Panc1 (cell line): ENCODE data around the gene ZNF451. TPM values are rescaled to one million over a fixed set of nuclear protein-coding genes. Genes with fewer than 3 reads are reported as not detected.

ENCODE experiments used
- ATAC-seq: fragments of 200-7000 bp; cut with Tn5 transposase; 2 replicates; pipeline ENCODE4 v1.9.1; 2020; ENCODE audit warnings: mild to moderate bottlenecking, moderate library complexity
- BruUV-seq: library from RNA; stranded (reverse); fragments of 400-500 nt; replicated peaks from 2 replicates; lab custom pipeline; 2021; lab: Mats Ljungman, UMichigan
- CTCF ChIA-PET: fragments of 300-600 bp; sonication (Branson Sonifier 250); formaldehyde crosslinking; loops from one replicate; lab custom pipeline; 2022; ENCODE audit warnings: antibody characterized with exemption; lab: Charles Lee
- POLR2A ChIA-PET: fragments of 300-600 bp; sonication (Branson Sonifier 250); formaldehyde crosslinking; loops from one replicate; lab custom pipeline; 2022; ENCODE audit warnings: antibody characterized with exemption; lab: Charles Lee
- DNase-seq: peaks from one replicate; pipeline ENCODE4 v3.0.0-alpha.2; 2010; ENCODE audit warnings: low read depth, low spot score
- H3K27ac ChIP-seq: 2 replicates; pipeline ENCODE4 v1.5.1; 2011; ENCODE audit warnings: mild to moderate bottlenecking, low read length, inconsistent platforms
- H3K27me3 ChIP-seq: fragments of 200-500 bp; sonication (Bioruptor generic); 2 replicates; pipeline ENCODE4 v1.6.0; 2014; ENCODE audit warnings: low read length, inconsistent platforms; ENCODE audit not compliant: control insufficient read depth, insufficient read depth
- H3K36me3 ChIP-seq: fragments of 200-500 bp; sonication (Bioruptor generic); 2 replicates; pipeline ENCODE4 v1.5.1; 2014; ENCODE audit warnings: inconsistent platforms, mild to moderate bottlenecking, low read length, moderate library complexity; ENCODE audit not compliant: control insufficient read depth, insufficient read depth
- H3K4me1 ChIP-seq: 2 replicates; pipeline ENCODE4 v1.5.1; 2011; ENCODE audit warnings: inconsistent platforms, mild to moderate bottlenecking, low read length, moderate library complexity; ENCODE audit not compliant: control insufficient read depth, insufficient read depth
- H3K4me3 ChIP-seq, 2 experiments: 2 replicates each; pipeline ENCODE4 v1.5.1; 2011 to 2012; ENCODE audit warnings: low read depth in 2 of 2, low read length in 2 of 2, mild to moderate bottlenecking in 2 of 2, inconsistent platforms in 1 of 2, moderate library complexity in 1 of 2
- H3K9me3 ChIP-seq: fragments of 200-500 bp; sonication (Bioruptor generic); 2 replicates; pipeline ENCODE4 v1.5.1; 2014; ENCODE audit warnings: low read depth, mild to moderate bottlenecking, inconsistent platforms, low read length, moderate library complexity; ENCODE audit not compliant: control insufficient read depth, insufficient read depth
- POLR2AphosphoS5 ChIP-seq: IDR thresholded peaks from 2 replicates; pipeline ENCODE4 v1.6.1; 2012; ENCODE audit warnings: mild to moderate bottlenecking, low read depth, low read length, moderate library complexity
- SIN3A ChIP-seq: IDR thresholded peaks from 2 replicates; pipeline ENCODE4 v1.6.1; 2012; ENCODE audit warnings: low read depth, mild to moderate bottlenecking, low read length, moderate library complexity, borderline replicate concordance; ENCODE audit not compliant: insufficient read depth
- TCF7L2 ChIP-seq: IDR thresholded peaks from 2 replicates; pipeline ENCODE4 v1.6.1; 2011; ENCODE audit warnings: mild to moderate bottlenecking, low read depth, low read length, inconsistent platforms
- in situ Hi-C: cut with HindIII; loops from 2 replicates; pipeline ENCODE4 v1.10.0; 2016; ENCODE audit warnings: low sequenced_read_pairs, low pct_unique_long_range_greater_than_20kb
- intact Hi-C: fragments of 100-400 bp; cut with micrococcal nuclease; formaldehyde crosslinking; loops from one replicate; pipeline ENCODE4 v1.10.0; 2022; ENCODE audit not compliant: unreplicated experiment
- total RNA-seq: library from RNA; stranded (reverse); gene quantifications from one replicate; pipeline ENCODE4 v1.2.1, GENCODE V29; 2021; ENCODE audit not compliant: unreplicated experiment
- TF ChIP-seq, protein P1 (sequence below): fragments of 450-650 bp; IDR thresholded peaks from 2 replicates; pipeline ENCODE4 v1.5.1; 2017; ENCODE audit warnings: mild to moderate bottlenecking
- TF ChIP-seq, protein P2 (sequence below), 2 experiments: IDR thresholded peaks; 2 replicates each; pipeline ENCODE4 v1.6.1; 2011 to 2012; ENCODE audit warnings: low read depth in 2 of 2, control low read depth in 1 of 2, low read length in 1 of 2, mild to moderate bottlenecking in 1 of 2, moderate library complexity in 1 of 2; ENCODE audit not compliant: insufficient read depth in 1 of 2

Gene ZNF451
- total RNA-seq, 1 experiment from 2014 or later, result 71.1 TPM

DNA sequence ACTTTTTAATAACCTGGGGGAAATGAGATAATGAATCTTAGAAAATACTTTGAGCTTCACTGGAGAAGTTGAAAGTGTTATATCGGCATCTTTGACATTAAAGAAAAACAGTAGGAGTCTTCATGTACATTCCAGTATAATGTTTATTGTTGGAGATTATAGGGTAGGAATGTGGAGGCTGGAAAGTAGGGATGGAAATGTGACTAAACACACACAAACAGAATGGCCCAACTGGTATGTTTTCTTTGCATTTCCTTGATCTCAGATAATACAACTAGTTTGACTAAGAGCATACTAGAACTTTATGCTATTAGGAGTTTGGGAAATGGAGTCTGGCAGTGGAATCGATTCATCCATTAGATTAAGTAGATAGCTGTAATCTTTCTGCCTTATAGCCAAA, 72.0 kb downstream of the ZNF451 start:
- Histone ChIP-seq H3K4me3 (no peak overlapping the region), H3K4me1 (no peaks in the 10 kb centered on the region), H3K27me3 (no peaks in the 10 kb centered on the region), H3K36me3 (peaks cover 2% of the 10 kb centered on the region; the same call in 1 of the 2 replicates), H3K9me3 (peaks cover 19% of the 10 kb centered on the region), H3K27ac (no peak overlapping the region)
- ATAC-seq, result no peak
- TF ChIP-seq, protein P1, sequence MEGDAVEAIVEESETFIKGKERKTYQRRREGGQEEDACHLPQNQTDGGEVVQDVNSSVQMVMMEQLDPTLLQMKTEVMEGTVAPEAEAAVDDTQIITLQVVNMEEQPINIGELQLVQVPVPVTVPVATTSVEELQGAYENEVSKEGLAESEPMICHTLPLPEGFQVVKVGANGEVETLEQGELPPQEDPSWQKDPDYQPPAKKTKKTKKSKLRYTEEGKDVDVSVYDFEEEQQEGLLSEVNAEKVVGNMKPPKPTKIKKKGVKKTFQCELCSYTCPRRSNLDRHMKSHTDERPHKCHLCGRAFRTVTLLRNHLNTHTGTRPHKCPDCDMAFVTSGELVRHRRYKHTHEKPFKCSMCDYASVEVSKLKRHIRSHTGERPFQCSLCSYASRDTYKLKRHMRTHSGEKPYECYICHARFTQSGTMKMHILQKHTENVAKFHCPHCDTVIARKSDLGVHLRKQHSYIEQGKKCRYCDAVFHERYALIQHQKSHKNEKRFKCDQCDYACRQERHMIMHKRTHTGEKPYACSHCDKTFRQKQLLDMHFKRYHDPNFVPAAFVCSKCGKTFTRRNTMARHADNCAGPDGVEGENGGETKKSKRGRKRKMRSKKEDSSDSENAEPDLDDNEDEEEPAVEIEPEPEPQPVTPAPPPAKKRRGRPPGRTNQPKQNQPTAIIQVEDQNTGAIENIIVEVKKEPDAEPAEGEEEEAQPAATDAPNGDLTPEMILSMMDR, result no peak
- TF ChIP-seq, protein P2, sequence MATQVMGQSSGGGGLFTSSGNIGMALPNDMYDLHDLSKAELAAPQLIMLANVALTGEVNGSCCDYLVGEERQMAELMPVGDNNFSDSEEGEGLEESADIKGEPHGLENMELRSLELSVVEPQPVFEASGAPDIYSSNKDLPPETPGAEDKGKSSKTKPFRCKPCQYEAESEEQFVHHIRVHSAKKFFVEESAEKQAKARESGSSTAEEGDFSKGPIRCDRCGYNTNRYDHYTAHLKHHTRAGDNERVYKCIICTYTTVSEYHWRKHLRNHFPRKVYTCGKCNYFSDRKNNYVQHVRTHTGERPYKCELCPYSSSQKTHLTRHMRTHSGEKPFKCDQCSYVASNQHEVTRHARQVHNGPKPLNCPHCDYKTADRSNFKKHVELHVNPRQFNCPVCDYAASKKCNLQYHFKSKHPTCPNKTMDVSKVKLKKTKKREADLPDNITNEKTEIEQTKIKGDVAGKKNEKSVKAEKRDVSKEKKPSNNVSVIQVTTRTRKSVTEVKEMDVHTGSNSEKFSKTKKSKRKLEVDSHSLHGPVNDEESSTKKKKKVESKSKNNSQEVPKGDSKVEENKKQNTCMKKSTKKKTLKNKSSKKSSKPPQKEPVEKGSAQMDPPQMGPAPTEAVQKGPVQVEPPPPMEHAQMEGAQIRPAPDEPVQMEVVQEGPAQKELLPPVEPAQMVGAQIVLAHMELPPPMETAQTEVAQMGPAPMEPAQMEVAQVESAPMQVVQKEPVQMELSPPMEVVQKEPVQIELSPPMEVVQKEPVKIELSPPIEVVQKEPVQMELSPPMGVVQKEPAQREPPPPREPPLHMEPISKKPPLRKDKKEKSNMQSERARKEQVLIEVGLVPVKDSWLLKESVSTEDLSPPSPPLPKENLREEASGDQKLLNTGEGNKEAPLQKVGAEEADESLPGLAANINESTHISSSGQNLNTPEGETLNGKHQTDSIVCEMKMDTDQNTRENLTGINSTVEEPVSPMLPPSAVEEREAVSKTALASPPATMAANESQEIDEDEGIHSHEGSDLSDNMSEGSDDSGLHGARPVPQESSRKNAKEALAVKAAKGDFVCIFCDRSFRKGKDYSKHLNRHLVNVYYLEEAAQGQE (IDR thresholded peaks at IDR 0.05; ENCODE audit: insufficient read depth in 1 of 2, low read depth in 2 of 2, low read length in 1 of 2), result no peak
- no peak for TF ChIP-seq POLR2AphosphoS5
- TF ChIP-seq TCF7L2, result no peak
- no peak for TF ChIP-seq SIN3A
- in situ Hi-C loops, result no loop called here
- POLR2A ChIA-PET, result interaction anchor here (0.6 kb wide), 1 partner anchor 34 kb away, joined by 5 read pairs; no protein-coding TSS in a partner anchor
- DNase-seq, result no peak
- intact Hi-C loops, result no loop called here
- CTCF ChIA-PET, result no interaction called here
- BruUV-seq, result no TSS peak

DNA sequence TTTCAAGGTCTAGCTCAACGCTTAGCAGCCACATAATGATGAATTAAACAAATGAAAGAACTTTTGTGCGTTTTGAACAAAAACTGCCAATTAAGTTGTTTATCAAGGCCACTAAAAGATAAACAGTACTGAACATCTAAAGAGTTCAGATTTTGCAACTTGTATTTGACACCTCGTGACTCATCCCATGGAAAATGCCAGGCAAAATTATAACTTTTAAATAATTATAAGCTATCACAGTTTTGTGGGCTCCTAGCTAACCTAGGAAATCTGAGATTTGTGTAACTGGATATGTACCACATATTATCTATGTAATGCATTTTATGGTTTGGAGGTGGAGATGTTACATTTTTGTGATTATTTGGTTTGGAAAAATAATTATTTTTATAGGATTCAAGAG, 72.5 kb downstream of the ZNF451 start:
- no peaks in the 10 kb centered on the region; the same call in none of the 2 replicates for H3K36me3 ChIP-seq
- DNase-seq, result no peak
- intact Hi-C loops, result no loop called here

DNA sequence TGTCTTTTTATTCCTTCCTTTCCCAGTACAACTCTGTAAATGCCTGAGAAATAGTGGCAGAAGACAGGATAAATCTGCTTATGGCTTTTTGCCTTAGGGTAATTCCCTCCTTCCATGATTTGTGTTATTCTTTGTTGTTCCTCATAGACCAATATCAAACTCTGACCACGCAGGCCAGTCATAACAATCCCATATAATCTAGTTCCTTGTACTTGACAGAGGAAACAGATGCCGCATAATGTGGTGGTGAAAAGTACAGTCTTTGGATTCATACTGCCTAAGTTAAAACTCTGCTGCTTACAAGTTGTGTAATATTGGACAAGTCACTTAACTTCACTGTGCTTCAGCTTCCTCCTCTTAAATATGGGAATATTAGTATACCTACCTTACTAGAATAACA, 74.0 kb downstream of the ZNF451 start:
- Histone ChIP-seq H3K27ac (no peak overlapping the region), H3K4me1 (no peaks in the 10 kb centered on the region), H3K27me3 (no peaks in the 10 kb centered on the region), H3K9me3 (peaks cover 19% of the 10 kb centered on the region), H3K4me3 (no peak overlapping the region), H3K36me3 (peaks cover 10% of the 10 kb centered on the region)
- ATAC-seq (no peak), DNase-seq (no peak)
- intact Hi-C loops (no loop called here), in situ Hi-C loops (no loop called here)
- no peak for TF ChIP-seq POLR2AphosphoS5
- TF ChIP-seq SIN3A, result no peak
- TF ChIP-seq, protein P2 (IDR thresholded peaks at IDR 0.05; ENCODE audit: insufficient read depth in 1 of 2, low read depth in 2 of 2, low read length in 1 of 2), result no peak
- TF ChIP-seq, protein P1, result no peak
- no peak for TF ChIP-seq TCF7L2
- BruUV-seq, result no TSS peak
- ChIA-PET CTCF (no interaction called here), POLR2A (no interaction called here)

More for the DNA sequence above, 72.5 kb downstream of the ZNF451 start:
- Histone ChIP-seq H3K27me3 (no peaks in the 10 kb centered on the region), H3K9me3 (peaks cover 19% of the 10 kb centered on the region), H3K27ac (no peak overlapping the region), H3K4me3 (no peak overlapping the region), H3K4me1 (no peaks in the 10 kb centered on the region)
- BruUV-seq, result no TSS peak
- CTCF ChIA-PET, result no interaction called here
- TF ChIP-seq POLR2AphosphoS5 (no peak), SIN3A (no peak)
- no peak for ATAC-seq
- in situ Hi-C loops, result no loop called here
- POLR2A ChIA-PET, result no interaction called here
